GM18499 (cell line): Measurements from ENCODE around the gene NBAS.

Experiments used
- ATAC-seq: cut with Tn5 transposase; IDR thresholded peaks from one replicate; pipeline ENCODE4 v1.9.1; 2021; ENCODE audit warnings: moderate number of reproducible peaks; ENCODE audit not compliant: insufficient read depth, unreplicated experiment

Gene NBAS

GRCh38 chr2:15189216-15189615 lies 371.9 kb downstream of the NBAS start:
- ATAC-seq, result no peak

- no peak for ATAC-seq
Measured at GRCh38 chr2:15187702-15188101, 373.4 kb downstream of the NBAS start.

- ATAC-seq, result no peak
Measured at GRCh38 chr2:15186118-15186517, 375.0 kb downstream of the NBAS start.

GRCh38 chr2:15184491-15184890 lies 376.6 kb downstream of the NBAS start:
- no peak for ATAC-seq

- ATAC-seq, result no peak
Measured at GRCh38 chr2:15182275-15182674, 378.9 kb downstream of the NBAS start.

- ATAC-seq, result no peak
Measured at GRCh38 chr2:15181092-15181745, 379.9 kb downstream of the NBAS start.

- no peak for ATAC-seq
Measured at GRCh38 chr2:15180379-15180778, 380.8 kb downstream of the NBAS start.

- no peak for ATAC-seq
Measured at GRCh38 chr2:15178946-15179345, 382.2 kb downstream of the NBAS start.

- peak; percentile 95 for ATAC-seq
Measured at GRCh38 chr2:15177103-15177502, 384.0 kb downstream of the NBAS start.

- ATAC-seq, result no peak
Measured at GRCh38 chr2:15176604-15177003, 384.5 kb downstream of the NBAS start.

GRCh38 chr2:15174567-15174966 lies 386.6 kb downstream of the NBAS start:
- ATAC-seq, result no peak

GRCh38 chr2:15173501-15173900 lies 387.6 kb downstream of the NBAS start:
- ATAC-seq, result no peak

GRCh38 chr2:15172825-15173224 lies 388.3 kb downstream of the NBAS start:
- ATAC-seq, result no peak

- ATAC-seq, result no peak
Measured at GRCh38 chr2:15170070-15170775, 390.9 kb downstream of the NBAS start.

GRCh38 chr2:15169326-15170069 lies 391.6 kb downstream of the NBAS start:
- ATAC-seq, result no peak

- ATAC-seq, result no peak
Measured at GRCh38 chr2:15168116-15168515, 393.0 kb downstream of the NBAS start.

GRCh38 chr2:15166878-15167277 lies 394.3 kb downstream of the NBAS start:
- no peak for ATAC-seq

- ATAC-seq, result no peak
Measured at GRCh38 chr2:15163326-15163725, 397.8 kb downstream of the NBAS start.

GRCh38 chr2:15162620-15163019 lies 398.5 kb downstream of the NBAS start:
- ATAC-seq, result no peak

GRCh38 chr2:15160201-15160991 lies 400.7 kb downstream of the NBAS start:
- ATAC-seq, result no peak

- peak; percentile 48 for ATAC-seq
Measured at GRCh38 chr2:15159751-15160177, 401.4 kb downstream of the NBAS start.
